GM12878 (cell line): ENCODE results near the gene DIRAS2.

Experiments used
- EP300 ChIP-seq, 2 experiments: fragments of 150-350 bp in 1 of 2; IDR thresholded peaks; 2 replicates each; pipeline ENCODE4 v1.6.1; 2011 to 2012; ENCODE audit warnings: low read depth in 2 of 2, low read length in 2 of 2, borderline replicate concordance in 1 of 2, improper control_type of control experiment in 1 of 2, inconsistent platforms in 1 of 2; ENCODE audit not compliant: control insufficient read depth in 1 of 2
- TF ChIP-seq, protein P1 (sequence below): fragments of 450-650 bp; formaldehyde crosslinking; IDR thresholded peaks from 2 replicates; pipeline ENCODE4 v1.5.0; 2022; ENCODE audit warnings: mild to moderate bottlenecking, missing genetic modification characterization

GRCh38 chr9:90580576-90580975 is 62.0 kb downstream of the DIRAS2 start:
- TF ChIP-seq, protein P1, sequence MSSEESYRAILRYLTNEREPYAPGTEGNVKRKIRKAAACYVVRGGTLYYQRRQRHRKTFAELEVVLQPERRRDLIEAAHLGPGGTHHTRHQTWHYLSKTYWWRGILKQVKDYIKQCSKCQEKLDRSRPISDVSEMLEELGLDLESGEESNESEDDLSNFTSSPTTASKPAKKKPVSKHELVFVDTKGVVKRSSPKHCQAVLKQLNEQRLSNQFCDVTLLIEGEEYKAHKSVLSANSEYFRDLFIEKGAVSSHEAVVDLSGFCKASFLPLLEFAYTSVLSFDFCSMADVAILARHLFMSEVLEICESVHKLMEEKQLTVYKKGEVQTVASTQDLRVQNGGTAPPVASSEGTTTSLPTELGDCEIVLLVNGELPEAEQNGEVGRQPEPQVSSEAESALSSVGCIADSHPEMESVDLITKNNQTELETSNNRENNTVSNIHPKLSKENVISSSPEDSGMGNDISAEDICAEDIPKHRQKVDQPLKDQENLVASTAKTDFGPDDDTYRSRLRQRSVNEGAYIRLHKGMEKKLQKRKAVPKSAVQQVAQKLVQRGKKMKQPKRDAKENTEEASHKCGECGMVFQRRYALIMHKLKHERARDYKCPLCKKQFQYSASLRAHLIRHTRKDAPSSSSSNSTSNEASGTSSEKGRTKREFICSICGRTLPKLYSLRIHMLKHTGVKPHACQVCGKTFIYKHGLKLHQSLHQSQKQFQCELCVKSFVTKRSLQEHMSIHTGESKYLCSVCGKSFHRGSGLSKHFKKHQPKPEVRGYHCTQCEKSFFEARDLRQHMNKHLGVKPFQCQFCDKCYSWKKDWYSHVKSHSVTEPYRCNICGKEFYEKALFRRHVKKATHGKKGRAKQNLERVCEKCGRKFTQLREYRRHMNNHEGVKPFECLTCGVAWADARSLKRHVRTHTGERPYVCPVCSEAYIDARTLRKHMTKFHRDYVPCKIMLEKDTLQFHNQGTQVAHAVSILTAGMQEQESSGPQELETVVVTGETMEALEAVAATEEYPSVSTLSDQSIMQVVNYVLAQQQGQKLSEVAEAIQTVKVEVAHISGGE (CRISPR knock-in tag) = no peak
- no peak for TF ChIP-seq EP300 (IDR thresholded peaks at IDR 0.05; ENCODE audit: borderline replicate concordance in 1 of 2, control insufficient read depth in 1 of 2, low read depth in 2 of 2, low read length in 2 of 2)
